Measurements from ENCODE around the gene FAM229B.

Gene FAM229B

GRCh38 chr6:112038756-112039430 is 48.5 kb upstream of the FAM229B start:
- H3K4me1 ChIP-seq (ENCODE audit: low read length), result peaks cover 6% of the 10 kb centered on the region
- H3K4me3 ChIP-seq (ENCODE audit: low read length), result no peak overlapping the region

DNA sequence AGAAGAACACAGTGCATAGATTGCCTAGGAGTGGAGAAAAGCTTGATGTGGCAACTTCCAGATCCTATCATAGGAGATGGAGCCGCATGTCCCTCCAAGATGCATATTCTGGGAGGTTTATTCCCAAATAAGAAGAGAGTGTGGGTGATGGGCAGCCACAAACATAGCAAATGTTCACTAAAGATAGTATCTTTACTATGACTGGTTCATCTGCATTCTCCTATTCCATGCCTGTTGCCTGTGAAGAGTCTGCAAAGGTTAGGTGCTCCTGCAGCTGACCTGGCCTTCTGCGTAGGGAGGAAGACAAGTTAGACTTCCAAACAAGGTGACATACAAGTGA is 48.0 kb upstream of the FAM229B start:
- H3F3A ChIP-seq (ENCODE audit: insufficient read depth, low read length), result peaks cover 5% of the 10 kb centered on the region; the same call in 1 of the 2 replicates
- no peak for TF ChIP-seq CTCF (IDR thresholded peaks at IDR 0.05; ENCODE audit: low read length)
- no peak for TF ChIP-seq EZH2phosphoT487 (IDR thresholded peaks at IDR 0.05; ENCODE audit: low read length)
- no peak for TF ChIP-seq EZH2 (optimal IDR thresholded peaks at IDR 0.05; ENCODE audit: low read depth, low read length)
- no peaks in the 10 kb centered on the region for H3K27me3 ChIP-seq (replicated peaks; ENCODE audit: insufficient read depth, low read length)
- H3K4me3 ChIP-seq (ENCODE audit: low read length), result no peak overlapping the region
- no peak overlapping the region for H3K27ac ChIP-seq (ENCODE audit: low read length)
- H4K20me1 ChIP-seq (ENCODE audit: insufficient read depth, low read length), result no peaks in the 10 kb centered on the region
- H3K9me2 ChIP-seq (replicated peaks; ENCODE audit: insufficient read depth, low read length), result no peaks in the 10 kb centered on the region
- no peaks in the 10 kb centered on the region for H3K79me2 ChIP-seq (ENCODE audit: low read length)
- H3K9me3 ChIP-seq (replicated peaks; ENCODE audit: insufficient read depth, low read length), result no peaks in the 10 kb centered on the region
- no peak overlapping the region for H3K9ac ChIP-seq (ENCODE audit: low read length)
- no peaks in the 10 kb centered on the region for H3K36me3 ChIP-seq (replicated peaks; ENCODE audit: insufficient read depth, low read length)
- DNase-seq, result no peak
- no peak overlapping the region for H3K4me2 ChIP-seq (ENCODE audit: low read depth, low read length)
- peaks cover 6% of the 10 kb centered on the region for H3K4me1 ChIP-seq (ENCODE audit: low read length)
- no peak overlapping the region for H2AFZ ChIP-seq (ENCODE audit: low read length)

More at GRCh38 chr6:112038756-112039430, 48.5 kb upstream of the FAM229B start:
- Histone ChIP-seq H3K27me3 (replicated peaks; ENCODE audit: insufficient read depth, low read length) (no peaks in the 10 kb centered on the region), H3K9me2 (replicated peaks; ENCODE audit: insufficient read depth, low read length) (no peaks in the 10 kb centered on the region), H3K36me3 (replicated peaks; ENCODE audit: insufficient read depth, low read length) (no peaks in the 10 kb centered on the region), H3K9me3 (replicated peaks; ENCODE audit: insufficient read depth, low read length) (no peaks in the 10 kb centered on the region), H3K4me2 (ENCODE audit: low read depth, low read length) (no peak overlapping the region), H3K79me2 (ENCODE audit: low read length) (no peaks in the 10 kb centered on the region), H3F3A (ENCODE audit: insufficient read depth, low read length) (peaks cover 5% of the 10 kb centered on the region; the same call in 1 of the 2 replicates), H3K9ac (ENCODE audit: low read length) (no peak overlapping the region), H3K27ac (ENCODE audit: low read length) (no peak overlapping the region), H4K20me1 (ENCODE audit: insufficient read depth, low read length) (no peaks in the 10 kb centered on the region), H2AFZ (ENCODE audit: low read length) (no peak overlapping the region)
- no peak for TF ChIP-seq EZH2phosphoT487 (IDR thresholded peaks at IDR 0.05; ENCODE audit: low read length)
- TF ChIP-seq CTCF (IDR thresholded peaks at IDR 0.05; ENCODE audit: low read length), result no peak
- no peak for TF ChIP-seq EZH2 (optimal IDR thresholded peaks at IDR 0.05; ENCODE audit: low read depth, low read length)
- DNase-seq, result no peak

DNA sequence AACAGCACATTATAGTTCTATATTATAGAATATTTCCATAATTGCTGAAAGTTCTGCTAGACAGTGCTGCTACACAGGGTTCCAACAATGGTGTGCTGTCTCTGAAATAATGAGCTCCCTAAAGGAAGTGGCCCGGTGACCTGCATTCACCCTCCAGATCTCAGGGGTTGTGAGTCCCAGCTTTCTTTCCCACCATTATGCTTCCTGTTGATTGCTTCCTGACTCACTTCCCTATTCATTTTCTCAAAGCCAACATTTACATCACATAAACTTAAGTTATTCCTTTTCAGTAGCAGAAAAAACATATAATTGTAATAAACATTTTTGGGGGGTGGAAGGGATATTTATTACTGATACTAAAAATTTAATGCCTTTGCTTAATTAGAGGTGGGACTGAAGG is 46.4 kb upstream of the FAM229B start:
- Histone ChIP-seq H3K79me2 (ENCODE audit: low read length) (no peaks in the 10 kb centered on the region), H3K4me3 (ENCODE audit: low read length) (no peak overlapping the region), H3F3A (ENCODE audit: insufficient read depth, low read length) (peaks cover 5% of the 10 kb centered on the region; the same call in 1 of the 2 replicates), H3K36me3 (replicated peaks; ENCODE audit: insufficient read depth, low read length) (no peaks in the 10 kb centered on the region), H3K27me3 (replicated peaks; ENCODE audit: insufficient read depth, low read length) (no peaks in the 10 kb centered on the region), H3K4me2 (ENCODE audit: low read depth, low read length) (no peak overlapping the region), H3K9me3 (replicated peaks; ENCODE audit: insufficient read depth, low read length) (no peaks in the 10 kb centered on the region), H2AFZ (ENCODE audit: low read length) (no peak overlapping the region), H3K9ac (ENCODE audit: low read length) (no peak overlapping the region), H3K9me2 (replicated peaks; ENCODE audit: insufficient read depth, low read length) (no peaks in the 10 kb centered on the region), H3K4me1 (ENCODE audit: low read length) (peaks cover 6% of the 10 kb centered on the region), H3K27ac (ENCODE audit: low read length) (no peak overlapping the region), H4K20me1 (ENCODE audit: insufficient read depth, low read length) (no peaks in the 10 kb centered on the region)
- no peak for TF ChIP-seq EZH2phosphoT487 (IDR thresholded peaks at IDR 0.05; ENCODE audit: low read length)
- TF ChIP-seq EZH2 (optimal IDR thresholded peaks at IDR 0.05; ENCODE audit: low read depth, low read length), result no peak
- no peak for TF ChIP-seq CTCF (IDR thresholded peaks at IDR 0.05; ENCODE audit: low read length)
- DNase-seq, result no peak
